ENCODE data around the gene TECPR2. TPM values are rescaled to one million over a fixed set of nuclear protein-coding genes. Genes with fewer than 3 reads are reported as not detected.

TECPR2 gene, protein sequence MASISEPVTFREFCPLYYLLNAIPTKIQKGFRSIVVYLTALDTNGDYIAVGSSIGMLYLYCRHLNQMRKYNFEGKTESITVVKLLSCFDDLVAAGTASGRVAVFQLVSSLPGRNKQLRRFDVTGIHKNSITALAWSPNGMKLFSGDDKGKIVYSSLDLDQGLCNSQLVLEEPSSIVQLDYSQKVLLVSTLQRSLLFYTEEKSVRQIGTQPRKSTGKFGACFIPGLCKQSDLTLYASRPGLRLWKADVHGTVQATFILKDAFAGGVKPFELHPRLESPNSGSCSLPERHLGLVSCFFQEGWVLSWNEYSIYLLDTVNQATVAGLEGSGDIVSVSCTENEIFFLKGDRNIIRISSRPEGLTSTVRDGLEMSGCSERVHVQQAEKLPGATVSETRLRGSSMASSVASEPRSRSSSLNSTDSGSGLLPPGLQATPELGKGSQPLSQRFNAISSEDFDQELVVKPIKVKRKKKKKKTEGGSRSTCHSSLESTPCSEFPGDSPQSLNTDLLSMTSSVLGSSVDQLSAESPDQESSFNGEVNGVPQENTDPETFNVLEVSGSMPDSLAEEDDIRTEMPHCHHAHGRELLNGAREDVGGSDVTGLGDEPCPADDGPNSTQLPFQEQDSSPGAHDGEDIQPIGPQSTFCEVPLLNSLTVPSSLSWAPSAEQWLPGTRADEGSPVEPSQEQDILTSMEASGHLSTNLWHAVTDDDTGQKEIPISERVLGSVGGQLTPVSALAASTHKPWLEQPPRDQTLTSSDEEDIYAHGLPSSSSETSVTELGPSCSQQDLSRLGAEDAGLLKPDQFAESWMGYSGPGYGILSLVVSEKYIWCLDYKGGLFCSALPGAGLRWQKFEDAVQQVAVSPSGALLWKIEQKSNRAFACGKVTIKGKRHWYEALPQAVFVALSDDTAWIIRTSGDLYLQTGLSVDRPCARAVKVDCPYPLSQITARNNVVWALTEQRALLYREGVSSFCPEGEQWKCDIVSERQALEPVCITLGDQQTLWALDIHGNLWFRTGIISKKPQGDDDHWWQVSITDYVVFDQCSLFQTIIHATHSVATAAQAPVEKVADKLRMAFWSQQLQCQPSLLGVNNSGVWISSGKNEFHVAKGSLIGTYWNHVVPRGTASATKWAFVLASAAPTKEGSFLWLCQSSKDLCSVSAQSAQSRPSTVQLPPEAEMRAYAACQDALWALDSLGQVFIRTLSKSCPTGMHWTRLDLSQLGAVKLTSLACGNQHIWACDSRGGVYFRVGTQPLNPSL (N-terminal part only)
- polyA plus RNA-seq, result 1 to 10 TPM; 3.3 to 6.1 (median 5.9) TPM

DNA sequence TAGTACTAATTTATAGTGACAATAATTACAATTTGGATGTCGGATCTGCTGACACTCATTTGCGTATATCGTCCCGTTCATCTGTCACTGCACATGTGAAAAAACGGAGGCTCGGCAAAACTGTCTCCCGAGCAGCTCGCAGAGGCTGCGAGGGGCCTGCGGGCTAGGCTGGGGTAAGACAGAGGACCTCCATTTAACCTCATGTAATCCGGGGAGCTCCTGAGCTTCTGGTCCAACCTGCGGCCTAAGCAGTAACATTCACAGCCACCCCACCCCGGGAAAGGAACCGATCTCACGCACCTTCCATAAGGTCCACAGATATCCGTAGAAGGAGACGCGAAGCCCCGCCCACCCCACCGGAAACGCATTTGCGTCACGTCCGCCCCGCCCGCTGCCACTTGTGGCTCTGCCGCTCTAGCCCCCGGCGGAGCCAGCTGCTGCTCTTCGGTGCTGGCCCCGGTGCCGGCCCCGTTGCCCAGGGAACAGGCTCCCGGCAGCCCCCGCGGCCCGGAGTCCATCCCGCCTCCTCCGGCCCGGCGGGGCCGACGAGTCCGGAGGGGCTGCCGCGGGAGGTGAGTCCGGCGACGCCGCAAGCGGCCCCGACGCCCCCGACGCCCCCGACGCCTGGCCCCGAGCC is at the start of gene TECPR2, which contains the start of gene CINP:
Gene TECPR2, plus strand, starts transcription at position 397 of the 637 bp plus-strand sequence. CDS start 13,781 bp downstream, outside the sequence.
Gene CINP, minus strand, starts transcription at position 346 of the 637 bp plus-strand sequence. Its CDS starts 39 bp downstream, at position 307.
- H3K27ac ChIP-seq (ENCODE audit: low read depth, low read length), result peak within 1 kb of the TSS; percentile 17
- WGBS, 3 donors, result 0 to 1% (median 0%) methylated on average over 42 to 58 of the region's 58 CpGs

DNA sequence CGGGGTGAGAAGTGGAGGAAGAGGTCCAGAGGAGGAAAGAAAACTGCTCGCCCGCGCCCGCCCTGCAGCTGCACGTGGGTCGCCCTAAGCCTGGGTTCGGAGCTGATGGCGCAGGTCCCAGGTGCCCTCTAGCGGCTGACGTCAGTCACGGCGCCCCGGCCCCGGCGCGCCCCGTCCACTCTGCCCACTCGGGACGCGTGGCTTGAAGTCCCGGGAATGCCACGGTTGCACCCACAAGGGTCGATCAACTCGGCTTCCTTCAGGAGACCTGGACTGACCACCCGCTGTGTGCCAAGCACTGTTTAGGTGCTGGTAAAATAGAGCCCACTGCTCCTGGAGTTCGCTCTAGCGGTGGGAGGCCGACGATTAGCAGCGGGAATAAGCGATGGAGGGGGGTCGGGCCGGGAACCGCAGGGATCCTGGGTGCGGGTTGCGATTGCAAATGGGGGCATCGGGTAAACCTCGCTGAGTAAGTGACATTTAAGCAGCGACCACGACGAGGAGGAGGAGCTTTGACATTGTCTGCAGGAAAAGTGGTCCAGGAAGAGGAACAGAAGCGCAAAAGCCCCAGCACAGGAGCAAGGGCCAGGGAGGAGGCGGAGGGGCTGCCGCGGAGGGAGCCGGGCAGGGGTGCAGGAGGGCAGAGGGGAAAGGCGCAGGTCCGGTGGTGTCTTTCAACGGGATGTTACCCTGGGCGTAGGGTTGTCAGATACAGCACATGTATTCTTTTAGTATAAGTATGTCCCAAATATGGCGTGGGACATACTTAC is 48.3 kb upstream of the TECPR2 start:
- no peak overlapping the region for H3K27ac ChIP-seq (ENCODE audit: low read depth, low read length)
- WGBS, 3 donors, result 5 to 8% (median 6%) methylated on average over 52 of the region's 52 CpGs

DNA sequence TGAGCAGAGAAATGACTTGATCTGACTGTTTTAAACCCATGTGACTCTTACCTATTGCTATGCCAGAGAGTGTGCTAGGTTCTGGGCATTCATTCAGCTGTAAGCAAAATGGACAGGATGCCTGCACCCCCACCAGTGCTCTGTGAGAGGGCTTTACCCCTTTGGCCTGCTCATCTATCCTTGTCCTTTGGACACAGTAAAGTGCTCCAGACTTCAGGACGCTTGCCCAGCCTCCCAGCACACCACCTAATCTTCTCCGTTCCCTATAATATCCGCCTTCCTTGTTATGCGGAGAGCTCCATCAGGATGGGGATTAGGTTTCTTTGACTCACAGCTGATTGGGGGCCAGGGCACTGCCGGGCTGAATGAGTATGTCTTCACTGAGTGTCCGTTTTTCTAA is 47.6 kb upstream of the TECPR2 start:
- H3K27ac ChIP-seq (ENCODE audit: low read depth, low read length), result no peak overlapping the region
- WGBS, 3 donors, result 81 to 89% (median 86%) methylated on average over 6 of the region's 6 CpGs

DNA sequence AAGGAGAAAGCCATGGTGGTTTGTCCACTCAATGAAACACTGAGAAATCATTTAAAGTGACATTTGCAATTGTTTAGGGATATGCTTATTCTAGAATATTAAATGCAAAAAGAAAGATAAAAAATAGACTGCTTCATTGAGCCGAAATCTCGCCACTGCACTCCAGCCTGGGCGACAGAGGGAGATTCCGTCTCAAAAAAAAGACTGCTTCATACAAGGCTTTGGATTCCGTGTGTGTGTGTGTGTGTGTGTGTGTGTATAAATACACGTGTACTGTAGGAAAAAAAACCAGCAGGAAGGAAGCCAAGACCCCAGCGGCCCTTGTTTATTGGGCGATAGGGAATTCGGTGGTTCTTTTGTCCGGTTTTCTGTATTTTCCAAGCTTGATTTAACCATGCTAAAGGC is 46.4 kb upstream of the TECPR2 start:
- WGBS, 3 donors, result 1 to 3% (median 2%) methylated on average over 10 of the region's 10 CpGs
- no peak overlapping the region for H3K27ac ChIP-seq (ENCODE audit: low read depth, low read length)

DNA sequence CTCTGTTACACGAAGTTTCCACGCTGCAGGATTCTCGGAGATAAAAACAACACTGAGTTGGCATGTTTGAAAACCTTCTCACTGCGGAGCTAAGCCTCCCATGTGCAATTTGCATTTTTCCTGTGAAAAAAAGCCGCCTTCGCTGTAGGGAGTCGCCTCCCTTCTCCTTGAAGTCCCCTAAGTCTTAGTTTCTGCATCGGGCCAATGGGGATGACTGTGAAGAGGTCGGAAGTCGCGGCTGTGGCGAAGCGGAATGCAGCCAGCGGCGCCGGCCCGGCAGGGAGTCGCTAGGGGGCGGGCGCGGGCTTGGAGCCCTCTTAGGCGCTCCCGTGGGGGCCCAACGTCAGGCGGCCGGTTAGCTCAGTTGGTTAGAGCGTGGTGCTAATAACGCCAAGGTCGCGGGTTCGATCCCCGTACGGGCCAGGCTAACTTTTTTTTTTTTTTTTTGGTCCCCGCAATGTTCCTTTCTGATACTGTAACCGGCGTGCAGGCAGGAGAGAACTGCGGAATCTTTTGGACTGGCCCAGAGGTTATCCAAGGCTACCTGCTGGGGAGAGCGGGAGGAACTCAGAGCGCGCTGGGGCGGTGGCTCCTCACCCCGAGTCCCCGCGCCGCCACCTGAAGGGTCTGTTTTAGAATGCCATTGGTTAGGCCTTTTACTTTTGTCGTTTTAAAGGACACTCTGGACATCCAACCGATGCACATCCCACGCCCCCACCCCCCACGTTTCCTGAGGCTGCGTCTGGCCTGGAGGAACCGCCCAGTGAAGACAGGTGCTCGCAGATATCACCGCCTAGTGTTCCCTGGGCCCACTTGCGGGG is 45.8 kb upstream of the TECPR2 start:
- 1% methylated on average over 53 to 54 of the region's 54 CpGs for WGBS, 3 donors
- no peak overlapping the region for H3K27ac ChIP-seq (ENCODE audit: low read depth, low read length)

DNA sequence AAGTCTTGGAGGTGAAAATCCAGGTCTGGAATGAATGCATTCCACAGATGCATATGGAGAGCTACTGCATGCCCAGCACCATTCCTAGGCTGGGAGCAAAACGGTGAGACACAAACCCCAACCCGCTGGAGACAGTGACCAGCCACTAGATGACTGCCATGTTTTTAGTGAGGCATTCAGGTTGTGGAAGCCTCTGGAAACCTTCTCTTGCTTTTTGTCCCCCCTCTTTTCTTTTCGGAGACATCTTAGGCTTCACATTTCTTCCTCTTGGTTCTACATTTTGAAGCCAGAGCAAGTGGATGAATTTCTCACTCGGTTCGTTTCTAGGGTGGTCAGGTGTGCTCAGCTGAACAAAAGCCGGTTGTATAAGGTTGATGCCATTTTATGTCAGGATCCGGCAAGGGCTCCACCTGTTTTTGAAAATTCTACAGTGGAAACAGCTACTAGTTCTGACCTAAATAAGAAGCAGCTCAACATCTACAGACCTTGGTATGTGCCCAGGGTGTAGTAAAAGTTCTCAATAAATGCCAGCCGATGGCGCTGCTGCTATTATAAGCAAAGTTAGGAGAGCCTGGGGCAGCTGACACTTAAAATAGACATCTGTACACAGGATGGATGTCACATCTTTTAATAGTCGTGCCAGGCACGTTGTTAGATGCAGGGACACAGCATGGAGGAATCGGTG is 45.0 kb upstream of the TECPR2 start:
- 44 to 62% (median 59%) methylated on average over 12 of the region's 12 CpGs for WGBS, 3 donors
- H3K27ac ChIP-seq (ENCODE audit: low read depth, low read length), result no peak overlapping the region

DNA sequence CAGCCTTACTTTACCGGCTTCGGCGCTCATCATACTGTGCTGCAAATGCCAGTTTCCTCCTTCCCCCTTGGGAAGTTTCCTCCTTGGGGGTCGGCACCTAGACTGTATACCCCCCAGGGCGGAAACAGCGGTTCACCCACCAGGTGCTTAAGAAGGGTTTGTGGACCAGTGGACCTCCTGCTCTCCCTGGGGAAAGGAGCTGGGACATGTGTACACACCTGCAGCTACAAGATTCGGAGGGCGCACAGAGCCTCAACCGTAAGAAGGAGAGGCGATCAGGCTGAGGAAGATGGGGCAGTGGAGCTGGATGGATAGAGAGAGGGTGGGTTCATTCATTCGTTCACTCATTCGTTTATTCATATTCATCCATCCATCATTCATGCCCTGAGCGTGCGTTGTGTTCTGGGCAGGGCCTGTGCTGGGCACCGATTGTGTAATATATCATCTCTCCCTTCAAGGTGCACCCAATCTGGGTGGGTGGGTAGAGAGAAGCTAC is 43.9 kb upstream of the TECPR2 start:
- WGBS, 3 donors, result 59 to 64% (median 60%) methylated on average over 15 of the region's 15 CpGs
- H3K27ac ChIP-seq (ENCODE audit: low read depth, low read length), result peak overlapping the region; percentile 56

DNA sequence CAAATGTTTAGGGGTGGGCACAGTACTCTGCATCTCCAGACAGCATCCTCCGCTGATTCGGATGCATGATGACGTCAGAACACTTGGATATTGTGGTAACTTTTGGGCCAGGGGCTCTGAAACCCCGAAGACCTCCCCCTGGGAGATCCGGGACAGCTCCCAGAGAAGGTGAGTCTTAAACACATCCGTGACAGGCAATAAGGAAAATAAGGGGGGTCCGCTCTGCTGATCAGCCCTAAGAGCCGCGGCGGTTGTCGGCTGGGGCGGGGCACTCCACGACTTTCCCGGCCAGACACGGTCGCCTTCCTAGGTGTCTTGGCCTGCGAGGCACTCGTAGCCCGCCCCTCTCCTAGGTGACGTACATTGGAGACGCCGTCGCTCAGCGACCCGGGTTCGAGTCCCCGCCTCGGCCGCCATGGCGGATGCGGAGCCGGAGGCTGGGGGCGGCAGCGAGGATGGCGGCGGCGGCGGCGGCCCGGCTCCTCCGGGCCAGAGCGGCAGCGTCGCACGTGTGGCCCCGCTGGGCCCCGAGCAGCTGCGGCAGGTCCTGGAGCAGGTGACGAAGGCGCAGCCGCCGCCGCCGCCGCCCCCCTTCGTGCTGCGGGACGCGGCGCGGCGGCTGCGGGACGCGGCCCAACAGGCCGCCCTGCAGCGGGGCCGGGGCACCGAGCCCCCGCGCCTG is 43.2 kb upstream of the TECPR2 start, which contains the start of gene ZNF839:
Gene ZNF839, plus strand, starts transcription at position 396 of the 682 bp plus-strand sequence. Its CDS starts 20 bp downstream, at position 416.
- peak within 1 kb of the TSS; percentile 78 for H3K27ac ChIP-seq (ENCODE audit: low read depth, low read length)
- WGBS, 3 donors, result 0 to 1% (median 0%) methylated on average over 54 to 71 of the region's 71 CpGs

DNA sequence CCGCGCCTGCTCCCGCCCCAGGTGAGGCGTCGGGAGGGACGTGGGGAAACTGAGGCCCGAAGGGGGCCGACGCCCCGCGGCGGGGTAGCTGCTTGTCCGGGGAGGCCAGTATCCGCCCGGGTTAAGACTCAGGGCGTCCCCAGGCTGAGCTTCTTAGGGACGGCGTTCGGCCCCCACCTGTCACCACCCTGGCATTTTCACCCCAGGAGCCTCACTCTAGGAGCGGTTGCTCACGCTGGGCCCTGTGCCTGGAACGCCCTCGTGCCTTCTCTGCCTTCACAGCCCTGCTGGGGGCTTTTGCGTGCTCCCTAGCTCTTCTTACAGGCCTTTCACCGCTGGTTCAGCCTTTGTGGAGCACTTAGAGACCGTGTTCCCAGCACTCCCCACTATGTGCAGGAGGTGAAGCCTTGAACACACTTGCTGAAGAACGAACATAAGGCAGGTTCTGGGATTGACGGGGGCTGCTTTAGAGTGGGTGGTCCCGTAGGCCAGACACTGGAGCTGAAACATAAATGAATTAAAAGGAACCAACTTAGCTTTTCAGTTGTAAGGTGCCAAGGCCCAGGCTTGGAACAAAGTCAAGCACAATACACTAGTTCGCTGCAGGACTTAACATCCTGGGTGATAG is 42.6 kb upstream of the TECPR2 start:
- 4 to 6% (median 5%) methylated on average over 24 to 30 of the region's 30 CpGs for WGBS, 3 donors
- peak overlapping the region; percentile 78 for H3K27ac ChIP-seq (ENCODE audit: low read depth, low read length)

DNA sequence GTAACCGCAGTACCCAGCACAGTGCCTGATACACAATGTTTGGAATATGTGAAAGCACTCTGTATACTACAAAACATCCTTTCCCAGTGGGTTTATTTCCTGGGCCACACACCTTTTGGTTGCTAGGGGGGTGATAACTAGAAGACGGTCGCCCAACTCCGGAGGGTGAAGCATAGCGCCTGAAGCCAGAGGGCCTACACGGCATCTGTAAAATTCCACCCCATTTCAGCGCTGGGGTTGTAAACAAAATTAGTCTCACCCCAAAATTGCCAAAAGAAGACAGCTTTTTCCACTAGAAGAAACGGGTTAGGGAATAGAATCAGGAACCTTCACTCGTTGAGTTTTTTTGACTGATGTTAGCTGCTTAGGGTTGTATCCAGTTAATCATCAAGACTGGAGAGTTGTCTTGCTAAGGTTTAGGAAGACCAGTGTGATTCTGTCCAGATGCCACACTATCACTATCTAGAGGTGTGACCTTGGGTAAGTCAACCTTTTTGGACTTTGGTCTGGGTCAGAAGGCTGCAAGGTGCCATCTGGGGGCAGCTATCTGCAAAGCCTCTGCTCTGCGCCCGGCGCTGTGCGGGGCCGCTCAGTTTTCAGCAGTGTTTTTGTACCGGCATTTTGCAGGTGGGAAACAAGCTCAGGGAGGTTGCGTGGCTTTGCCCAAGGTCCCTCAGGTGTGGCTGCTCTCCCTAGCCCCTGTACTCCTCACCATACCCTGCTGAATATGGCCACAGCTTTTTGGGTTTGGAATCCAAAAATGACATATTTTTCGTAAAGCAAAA is 41.9 kb upstream of the TECPR2 start:
- 60 to 93% (median 91%) methylated on average over 17 of the region's 17 CpGs for WGBS, 3 donors

DNA sequence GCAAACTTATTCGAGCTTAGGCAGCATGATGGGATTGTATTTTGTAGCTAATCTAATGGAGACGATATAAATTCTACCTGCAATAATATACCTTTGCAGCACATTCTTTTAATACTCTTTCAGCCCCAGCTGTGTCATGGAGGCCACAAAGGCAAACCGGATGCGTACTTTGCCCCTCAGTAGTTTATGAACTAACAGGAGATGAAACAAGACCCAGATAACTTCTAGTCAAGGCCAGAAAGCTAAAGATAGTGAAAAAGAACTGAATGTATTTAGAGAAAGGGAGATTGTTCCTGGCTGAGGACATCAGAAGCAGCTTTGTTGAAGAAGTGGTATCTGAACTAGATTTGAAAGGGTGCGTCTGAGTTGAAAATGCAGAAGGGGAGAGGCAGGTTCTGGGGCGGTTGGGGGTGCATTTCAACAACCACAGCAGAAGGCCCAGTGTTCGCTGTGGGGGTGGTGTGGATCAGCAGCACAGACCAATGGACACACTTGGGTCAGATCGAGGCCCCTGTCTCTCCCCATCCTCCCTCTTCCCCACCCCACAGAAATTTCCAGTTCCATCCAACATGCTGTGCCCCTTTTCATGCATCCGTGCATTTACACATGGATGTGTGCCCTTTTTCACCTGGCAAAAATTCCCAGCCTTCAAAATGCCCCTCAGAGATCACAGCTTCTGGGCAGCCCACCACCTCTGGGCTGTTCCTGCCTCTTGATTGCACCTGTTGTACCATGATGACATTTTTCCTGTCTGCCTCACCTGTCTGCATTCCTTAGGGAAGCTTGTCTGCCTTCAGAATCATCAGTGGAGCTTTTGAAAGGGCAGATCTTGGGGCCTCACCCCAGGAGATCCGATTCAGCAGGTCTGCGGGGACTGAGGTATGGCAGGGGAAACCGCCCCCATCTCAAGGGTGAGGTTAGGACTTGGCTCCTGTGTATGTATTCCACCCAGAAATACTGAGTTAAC is 41.0 kb upstream of the TECPR2 start:
- WGBS, 3 donors, result 79 to 92% (median 91%) methylated on average over 12 of the region's 12 CpGs
- no peak overlapping the region for H3K27ac ChIP-seq (ENCODE audit: low read depth, low read length)

More for the DNA sequence above, 41.9 kb upstream of the TECPR2 start:
- no peak overlapping the region for H3K27ac ChIP-seq (ENCODE audit: low read depth, low read length)

DNA sequence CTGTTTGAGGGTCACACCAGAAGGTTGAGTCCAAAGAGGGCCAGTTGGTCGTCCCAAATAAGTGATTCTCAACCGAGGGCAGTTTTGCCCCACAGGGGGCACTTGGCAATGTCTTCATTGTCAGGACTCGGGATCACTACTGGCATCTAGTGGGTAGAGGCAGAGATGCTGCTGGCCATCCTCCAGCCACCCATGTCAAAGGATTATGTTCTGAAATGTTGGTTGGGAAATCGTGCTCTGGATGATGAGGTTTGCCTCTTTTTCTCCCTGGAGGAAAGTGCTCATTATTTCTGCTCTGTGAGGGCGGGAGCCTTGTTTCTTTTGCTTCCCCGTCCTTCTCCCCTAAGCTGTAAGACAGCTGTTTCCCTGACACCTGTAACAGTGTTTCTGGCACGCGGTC is 39.6 kb upstream of the TECPR2 start:
- H3K27ac ChIP-seq (ENCODE audit: low read depth, low read length), result no peak overlapping the region
- 26 to 29% (median 28%) methylated on average over 8 of the region's 8 CpGs for WGBS, 3 donors

DNA sequence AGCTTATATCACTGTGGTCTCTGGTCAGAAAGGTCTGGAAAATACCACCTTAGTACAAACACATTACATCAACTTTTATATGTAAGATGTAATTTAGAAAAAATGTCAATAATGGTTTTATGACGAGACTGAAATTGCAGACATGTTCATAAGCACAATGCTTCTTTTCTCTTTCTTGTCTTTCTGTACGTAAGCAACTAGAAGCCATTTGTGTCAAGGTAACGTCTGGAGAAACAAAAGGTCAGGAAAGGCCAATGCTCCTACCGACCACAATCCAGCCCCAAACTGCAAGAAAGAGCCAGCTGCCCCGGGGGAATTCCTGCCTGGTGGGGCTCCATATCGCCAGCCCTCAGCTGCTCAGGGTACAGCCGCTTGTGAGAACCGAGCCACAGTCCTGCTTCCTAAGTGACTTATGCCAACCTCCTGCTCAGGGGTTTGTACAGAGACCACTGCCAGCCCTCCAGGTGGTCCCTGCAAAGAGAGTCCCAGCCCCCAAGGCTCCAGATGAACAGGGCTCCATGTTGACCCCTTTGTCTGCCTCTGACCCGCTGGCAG is 36.9 kb upstream of the TECPR2 start:
- H3K27ac ChIP-seq (ENCODE audit: low read depth, low read length), result no peak overlapping the region
- 86 to 87% (median 87%) methylated on average over 9 of the region's 9 CpGs for WGBS, 3 donors

Data from adipose tissue (tissue), 3 donors.